Measurements from ENCODE around the gene IFT81.
"Not testable (repeated sequence)": the region's sequence is repeated elsewhere in the genome, so short reads cannot be mapped to it uniquely, and the experiment has no call there.

The IFT81 gene

GRCh38 chr12:110246636-110247339 is 122.6 kb downstream of the IFT81 start:
- DNase-seq (ENCODE audit: low read depth in 2 of 2) = no peak

DNA sequence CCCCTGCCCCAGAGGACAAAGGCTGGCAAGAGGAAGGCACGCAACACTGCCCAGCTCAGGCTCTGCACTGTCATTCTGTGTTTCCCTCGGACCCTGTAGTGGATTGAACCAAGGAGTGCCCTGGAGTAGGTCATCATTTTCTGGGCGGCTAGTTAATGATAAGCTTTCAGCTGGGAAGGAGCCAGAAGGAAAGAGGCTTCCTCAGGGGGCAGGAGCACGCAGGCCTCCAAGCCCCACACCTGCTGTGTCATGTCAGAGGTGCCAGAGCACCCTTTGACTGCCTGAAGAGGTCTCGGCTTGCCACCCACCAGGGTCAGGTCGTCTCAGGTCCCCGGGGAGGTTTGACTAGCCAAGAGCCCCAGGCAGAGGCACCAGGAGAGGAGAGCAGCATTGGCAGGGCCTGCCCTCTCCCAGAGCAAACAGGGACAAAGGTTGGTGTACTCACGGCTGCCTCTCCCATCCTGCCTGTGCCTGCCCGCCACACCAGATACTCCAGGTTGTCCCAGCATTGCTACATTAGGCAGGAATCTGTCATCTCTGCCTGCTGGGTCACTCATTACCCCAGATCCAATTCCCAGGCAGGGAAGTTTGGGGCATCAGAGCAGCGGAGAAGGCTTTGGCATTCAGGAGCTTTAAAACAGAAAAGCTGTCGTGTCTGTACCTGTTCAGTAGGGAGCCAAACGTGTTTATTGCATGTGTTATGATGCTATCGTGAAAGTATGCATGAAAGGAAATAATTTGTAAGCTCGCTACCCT is 123.4 kb downstream of the IFT81 start:
- no peak for DNase-seq (ENCODE audit: low read depth in 2 of 2)

GRCh38 chr12:110248096-110248447 is 123.9 kb downstream of the IFT81 start:
- no peak for DNase-seq (ENCODE audit: low read depth in 2 of 2)

GRCh38 chr12:110249105-110249504 is 124.9 kb downstream of the IFT81 start:
- DNase-seq (ENCODE audit: low read depth in 2 of 2) = no peak

GRCh38 chr12:110249716-110250225 is 125.6 kb downstream of the IFT81 start:
- no peak for DNase-seq (ENCODE audit: low read depth in 2 of 2)

- no peak for DNase-seq (ENCODE audit: low read depth in 2 of 2)
Measured at GRCh38 chr12:110251381-110251780, 127.2 kb downstream of the IFT81 start.

DNA sequence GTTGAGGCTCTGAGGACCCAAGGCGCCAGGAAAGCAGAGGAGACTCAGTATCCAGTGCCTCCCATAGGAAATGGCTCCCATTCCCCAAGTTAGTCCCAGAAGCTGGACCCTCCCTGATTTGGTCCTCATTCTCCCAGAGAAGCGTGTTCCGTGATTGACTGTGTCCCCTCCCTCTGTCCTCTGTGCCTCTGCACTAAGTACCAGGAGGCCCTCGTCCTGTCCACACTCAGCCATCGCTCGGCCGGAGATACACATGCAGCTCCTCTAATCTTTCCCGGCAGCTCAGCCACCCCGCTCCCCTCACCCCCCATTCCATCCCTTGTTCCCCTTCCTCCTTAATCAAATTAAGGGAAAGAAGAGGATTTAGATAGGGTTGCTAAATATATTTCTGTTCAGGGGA is 128.6 kb downstream of the IFT81 start:
- no peak for DNase-seq (ENCODE audit: low read depth in 2 of 2)

- no peak for DNase-seq (ENCODE audit: low read depth in 2 of 2)
Measured at GRCh38 chr12:110253176-110253575, 129.0 kb downstream of the IFT81 start.

GRCh38 chr12:110254971-110255540 is 130.9 kb downstream of the IFT81 start:
- DNase-seq (ENCODE audit: low read depth in 2 of 2) = no peak

DNA sequence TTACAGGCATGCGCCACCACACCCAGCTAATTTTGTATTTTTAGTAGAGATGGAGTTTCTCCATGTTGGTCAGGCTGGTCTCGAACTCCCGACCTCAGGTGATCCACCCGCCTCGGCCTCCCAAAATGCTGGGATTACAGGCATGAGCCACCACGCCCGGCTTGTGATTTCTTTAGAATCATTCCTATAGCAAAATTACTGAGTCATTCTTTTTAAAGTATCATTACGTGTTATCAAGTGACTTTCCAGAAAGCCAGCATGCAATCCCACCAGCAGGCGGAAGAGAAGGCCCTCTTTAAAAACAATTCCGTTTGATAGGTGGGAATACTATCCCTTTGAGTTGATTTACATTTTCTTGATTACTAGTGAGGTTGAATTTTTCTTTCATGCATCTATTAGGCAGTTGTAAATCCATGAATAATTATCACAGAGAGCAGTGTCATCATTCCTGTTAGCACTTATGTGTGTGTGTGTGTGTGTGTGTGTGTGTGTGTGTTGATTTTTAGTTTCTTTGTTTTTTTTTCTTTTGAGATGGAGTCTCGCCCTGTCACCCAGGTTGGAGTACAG is 131.8 kb downstream of the IFT81 start:
- not testable (repeated sequence) for DNase-seq (ENCODE audit: low read depth in 2 of 2)

DNA sequence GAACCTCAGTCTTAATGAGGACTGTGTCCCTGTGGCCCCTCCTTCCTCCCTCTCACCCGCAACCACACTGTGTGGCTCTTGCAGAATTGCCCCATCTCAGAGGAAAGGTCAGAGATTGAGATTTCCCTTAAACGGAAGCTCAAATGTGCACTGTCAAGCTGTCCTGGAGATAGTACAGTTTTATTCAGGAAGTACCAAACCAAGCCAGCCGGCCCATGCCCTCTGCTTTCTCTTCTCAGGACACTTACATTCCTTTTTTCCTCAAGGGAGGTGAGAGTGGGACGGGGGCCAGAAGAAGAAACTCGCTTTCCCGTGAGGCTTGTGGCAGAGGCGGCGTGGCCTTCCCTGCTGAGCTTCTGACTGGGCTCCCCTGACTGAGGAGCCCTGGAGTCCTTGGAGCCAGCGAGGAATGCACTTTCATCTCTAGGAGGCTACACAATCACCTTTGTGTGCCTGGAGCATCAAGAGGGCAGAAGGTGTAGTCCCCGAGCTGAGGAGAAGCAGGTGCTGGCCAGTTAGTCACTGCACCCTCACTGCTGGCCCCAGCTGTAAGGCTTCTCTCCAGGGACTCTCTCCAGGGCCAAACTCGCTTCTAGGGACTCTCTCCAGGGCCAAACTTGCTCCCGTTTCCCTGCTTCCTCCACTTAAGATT is 132.7 kb downstream of the IFT81 start:
- no peak for DNase-seq (ENCODE audit: low read depth in 2 of 2)

- no peak for DNase-seq (ENCODE audit: low read depth in 2 of 2)
Measured at GRCh38 chr12:110258466-110258865, 134.3 kb downstream of the IFT81 start.

- no peak for DNase-seq (ENCODE audit: low read depth in 2 of 2)
Measured at GRCh38 chr12:110262442-110263388, 138.6 kb downstream of the IFT81 start.

DNA sequence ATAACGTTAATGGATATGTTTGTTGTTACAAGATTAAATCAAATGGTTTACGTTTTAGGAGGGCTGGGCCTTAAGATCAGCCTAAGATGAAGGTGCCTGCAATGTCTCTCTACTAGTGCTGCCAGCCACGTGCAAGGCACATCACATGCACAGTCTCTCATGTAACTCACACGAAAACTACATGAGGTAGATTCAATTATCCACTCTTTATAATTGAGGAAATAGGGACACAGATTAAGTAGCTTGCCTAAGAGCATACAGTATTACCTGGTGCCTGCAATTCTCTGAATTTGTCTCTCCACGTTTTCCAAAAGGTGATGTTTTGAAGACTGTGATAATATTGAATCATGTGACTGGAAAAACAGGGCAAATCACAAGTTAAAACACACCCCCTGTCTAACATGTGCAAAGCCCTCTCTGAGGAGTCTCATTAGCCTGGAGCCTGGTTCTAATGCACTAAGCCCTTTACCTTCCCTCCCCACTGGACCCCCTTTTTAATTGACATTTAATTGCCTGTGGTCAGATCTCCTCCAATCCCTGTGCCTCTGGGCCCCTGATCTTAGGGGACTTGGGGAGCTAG is 142.3 kb downstream of the IFT81 start:
- DNase-seq (ENCODE audit: low read depth in 2 of 2) = no peak

DNA sequence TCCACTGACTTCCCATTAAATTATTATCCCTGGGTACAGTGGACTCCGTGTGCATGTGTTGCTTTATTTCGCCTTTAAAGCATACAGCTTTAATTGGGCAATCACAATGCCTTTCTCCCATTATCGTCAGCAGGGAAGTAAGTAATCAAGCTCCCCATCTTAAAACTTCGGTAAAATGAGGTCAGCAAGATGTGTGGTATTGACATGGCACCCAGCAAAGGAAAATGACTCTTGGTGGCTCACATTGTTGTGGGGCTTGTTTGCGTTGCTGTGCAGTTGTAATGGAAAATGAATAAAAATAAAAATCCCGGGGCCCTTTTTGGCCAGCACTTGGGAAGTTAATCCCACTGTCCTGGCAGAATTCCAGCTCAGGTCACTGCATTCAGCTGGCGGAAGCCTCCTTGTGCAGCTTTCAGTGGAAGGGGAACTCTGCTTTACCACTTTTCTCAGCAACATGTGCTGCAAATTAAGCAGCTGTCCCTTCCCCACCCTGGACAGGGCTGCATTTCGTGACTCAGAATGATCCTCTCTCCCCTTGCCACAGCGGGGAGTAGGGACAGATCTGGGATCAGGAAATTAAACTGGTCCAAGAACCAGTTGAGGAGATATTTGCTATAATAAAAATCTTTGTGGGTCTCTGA is 142.9 kb downstream of the IFT81 start:
- no peak for DNase-seq (ENCODE audit: low read depth in 2 of 2)
